K562 (cell line): ENCODE measurements around the gene RASSF7. TPM values are rescaled to one million over a fixed set of nuclear protein-coding genes. Genes with fewer than 3 reads are reported as not detected.
A peak's percentile ranks its signal among the peaks of the same experiment; 100 is the strongest.

ENCODE experiments used
- ATF1 ChIP-seq, 2 experiments: fragments of 450-650 bp in 1 of 2; IDR thresholded peaks; 2 replicates each; pipeline ENCODE4 v1.6.1; 2016; ENCODE audit warnings: missing compliant biosample characterization in 1 of 2, missing genetic modification characterization in 1 of 2
- BHLHE40 ChIP-seq: IDR thresholded peaks from 2 replicates; pipeline ENCODE4 v1.6.1; 2011; ENCODE audit warnings: low read length, improper control_type of control experiment
- CHD4 ChIP-seq: fragments of 200-600 bp; sonication (generic); IDR thresholded peaks from 3 replicates; pipeline ENCODE4 v1.6.1; 2012; ENCODE audit warnings: low read depth, mild to moderate bottlenecking, mixed read lengths, low read length, inconsistent platforms; ENCODE audit not compliant: insufficient read depth, insufficient replicate concordance, poor library complexity, severe bottlenecking
- ELK1 ChIP-seq: sonication (generic); formaldehyde crosslinking; IDR thresholded peaks from 2 replicates; pipeline ENCODE4 v1.8.1; 2022; ENCODE audit warnings: missing genetic modification reagents
- ILF3 ChIP-seq: fragments of 450-650 bp; IDR thresholded peaks from 2 replicates; pipeline ENCODE4 v1.6.1; 2018; ENCODE audit warnings: antibody characterized with exemption, mild to moderate bottlenecking, moderate library complexity, borderline replicate concordance
- KLF13 ChIP-seq: fragments of 450-650 bp; IDR thresholded peaks from 2 replicates; pipeline ENCODE4 v1.6.1; 2016; ENCODE audit warnings: missing genetic modification characterization, low read depth, mild to moderate bottlenecking, missing compliant biosample characterization, moderate library complexity, borderline replicate concordance
- POLR2AphosphoS5 ChIP-seq: IDR thresholded peaks from 2 replicates; pipeline ENCODE4 v1.6.1; 2011; ENCODE audit warnings: mild to moderate bottlenecking, low read depth, low read length, moderate library complexity; ENCODE audit not compliant: control insufficient read depth, insufficient read depth
- PTRF ChIP-seq: fragments of 450-650 bp; IDR thresholded peaks from 2 replicates; pipeline ENCODE4 v1.6.1; 2016; ENCODE audit warnings: mild to moderate bottlenecking, missing genetic modification characterization, missing compliant biosample characterization
- ZBED1 ChIP-seq: IDR thresholded peaks from 2 replicates; pipeline ENCODE4 v1.6.1; 2014
- ZNF324 ChIP-seq: fragments of 250-450 bp; sonication (Bioruptor Pico); IDR thresholded peaks from 2 replicates; pipeline ENCODE4 v1.4.0; 2020; ENCODE audit warnings: mild to moderate bottlenecking
- ZNF764 ChIP-seq: fragments of 250-450 bp; sonication (Bioruptor Pico); IDR thresholded peaks from 2 replicates; pipeline ENCODE4 v1.4.0; 2020; ENCODE audit warnings: low read depth, mild to moderate bottlenecking, moderate library complexity
- ZSCAN32 ChIP-seq: fragments of 450-650 bp; formaldehyde crosslinking; IDR thresholded peaks from 2 replicates; pipeline ENCODE4 v1.4.0; 2020; ENCODE audit warnings: mild to moderate bottlenecking, moderate library complexity
- polyA plus RNA-seq, 8 experiments: library from polyadenylated mRNA; depleted of rRNA in 4 of 8; stranded (reverse) in 5 of 8; unstranded in 3 of 8; fragments of >200 nt; fragmentation: Nextera tagmentation in 2 of 8; fragmentation: Illumina TruSeq in 1 of 8; extraction: Ambion mirVana in 2 of 8; extraction: Trizol in 1 of 8; gene quantifications; 2 replicates each; pipeline versions ENCODE4 v1.2.1 to v1.2.3, GENCODE V29; 2011 to 2014; ENCODE audit warnings: inconsistent platforms in 1 of 8, missing spikeins in 1 of 8
- total RNA-seq, 7 experiments: library from RNA; depleted of rRNA in 6 of 7; stranded (reverse); fragments of >200 nt in 6 of 7; fragmentation: Illumina TruSeq in 2 of 7; extraction: Trizol in 2 of 7; gene quantifications; 2 replicates each; pipeline versions ENCODE4 v1.2.1 to v1.2.3, GENCODE V29; 2011 to 2021; ENCODE audit warnings: low replicate concordance in 1 of 7
- TF ChIP-seq, protein P1 (sequence below): fragments of 200-800 bp; sonication (Bioruptor generic); IDR thresholded peaks from 2 replicates; pipeline ENCODE4 v1.6.1; 2017; ENCODE audit warnings: missing genetic modification characterization, missing compliant biosample characterization
- TF ChIP-seq, protein P2 (sequence below), 2 experiments: fragments of 450-650 bp; IDR thresholded peaks; 2 replicates each; pipeline ENCODE4 v1.6.1; 2016; ENCODE audit warnings: mild to moderate bottlenecking in 2 of 2, borderline replicate concordance in 1 of 2, low read depth in 1 of 2, moderate library complexity in 1 of 2

The RASSF7 gene
- total and polyA plus RNA-seq, 9 of the 15 experiments (the other 6 are each of a cell fraction or from before 2014, with no cell fraction given): 0.41 to 45.2 (median 18.6) TPM

DNA sequence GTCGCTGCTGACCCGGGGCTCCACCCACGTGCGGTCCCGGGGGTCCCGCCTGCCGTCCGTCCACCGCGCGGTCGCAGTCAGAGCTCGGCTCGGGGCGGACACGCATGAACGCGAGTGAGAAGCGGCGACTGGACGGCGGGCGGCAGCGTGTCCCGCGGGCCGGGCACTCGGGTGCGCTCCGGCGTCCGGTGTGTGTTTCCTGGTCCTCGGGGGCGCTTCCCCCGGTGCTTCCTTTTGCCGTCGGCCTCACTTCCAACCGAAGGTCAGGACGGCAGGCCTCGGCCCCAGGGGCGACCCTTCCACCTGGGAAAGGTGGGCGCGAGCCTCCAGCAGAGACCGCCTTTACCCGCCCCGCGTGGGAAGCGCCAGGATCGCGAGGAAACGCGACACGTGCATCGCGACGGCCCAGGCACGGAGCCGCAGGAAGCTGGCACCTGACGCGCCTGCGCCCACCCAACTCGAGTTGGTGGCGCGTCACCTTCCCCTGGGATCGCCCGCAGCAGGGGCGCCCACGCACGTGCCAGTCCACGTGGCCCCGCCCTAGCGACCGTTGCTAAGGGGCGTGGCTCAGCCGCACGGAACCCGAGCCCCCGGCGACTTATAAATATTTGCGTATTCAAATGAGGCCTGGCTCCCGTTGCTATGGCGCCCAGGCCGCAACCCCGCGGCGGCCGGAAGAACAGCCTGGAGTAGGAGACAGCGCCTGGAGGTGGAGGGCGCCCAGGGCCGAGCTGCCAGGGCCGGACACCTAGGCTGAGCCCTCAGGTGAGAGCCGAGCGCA lies 23.7 kb upstream of the RASSF7 start, which contains the start of gene LRRC56 (continued):
- TF ChIP-seq PTRF (tag) (no peak), ELK1 (CRISPR knock-in tag) (no peak; the same call in 1 of the 2 replicates), POLR2AphosphoS5 (no peak), ZSCAN32 (CRISPR knock-in tag) (no peak), KLF13 (0 out of 2 replicates have a peak, but pooled peaks have one; percentile 56), ZBED1 (peak; percentile 35; the same call in 1 of the 2 replicates), CHD4 (no peak), ATF1 (CRISPR knock-in tag; IDR thresholded peaks at IDR 0.05) (no peak), ATF1 (tag; IDR thresholded peaks at IDR 0.05) (peak; percentile 53; the same call in 1 of the 2 replicates), ILF3 (no peak), BHLHE40 (peak; percentile 99), ZNF324 (no peak), ZNF764 (CRISPR knock-in tag) (no peak)
- TF ChIP-seq, protein P1, sequence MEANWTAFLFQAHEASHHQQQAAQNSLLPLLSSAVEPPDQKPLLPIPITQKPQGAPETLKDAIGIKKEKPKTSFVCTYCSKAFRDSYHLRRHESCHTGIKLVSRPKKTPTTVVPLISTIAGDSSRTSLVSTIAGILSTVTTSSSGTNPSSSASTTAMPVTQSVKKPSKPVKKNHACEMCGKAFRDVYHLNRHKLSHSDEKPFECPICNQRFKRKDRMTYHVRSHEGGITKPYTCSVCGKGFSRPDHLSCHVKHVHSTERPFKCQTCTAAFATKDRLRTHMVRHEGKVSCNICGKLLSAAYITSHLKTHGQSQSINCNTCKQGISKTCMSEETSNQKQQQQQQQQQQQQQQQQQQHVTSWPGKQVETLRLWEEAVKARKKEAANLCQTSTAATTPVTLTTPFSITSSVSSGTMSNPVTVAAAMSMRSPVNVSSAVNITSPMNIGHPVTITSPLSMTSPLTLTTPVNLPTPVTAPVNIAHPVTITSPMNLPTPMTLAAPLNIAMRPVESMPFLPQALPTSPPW (CRISPR knock-in tag): peak; percentile 55; the same call in 1 of the 2 replicates
- TF ChIP-seq, protein P2, sequence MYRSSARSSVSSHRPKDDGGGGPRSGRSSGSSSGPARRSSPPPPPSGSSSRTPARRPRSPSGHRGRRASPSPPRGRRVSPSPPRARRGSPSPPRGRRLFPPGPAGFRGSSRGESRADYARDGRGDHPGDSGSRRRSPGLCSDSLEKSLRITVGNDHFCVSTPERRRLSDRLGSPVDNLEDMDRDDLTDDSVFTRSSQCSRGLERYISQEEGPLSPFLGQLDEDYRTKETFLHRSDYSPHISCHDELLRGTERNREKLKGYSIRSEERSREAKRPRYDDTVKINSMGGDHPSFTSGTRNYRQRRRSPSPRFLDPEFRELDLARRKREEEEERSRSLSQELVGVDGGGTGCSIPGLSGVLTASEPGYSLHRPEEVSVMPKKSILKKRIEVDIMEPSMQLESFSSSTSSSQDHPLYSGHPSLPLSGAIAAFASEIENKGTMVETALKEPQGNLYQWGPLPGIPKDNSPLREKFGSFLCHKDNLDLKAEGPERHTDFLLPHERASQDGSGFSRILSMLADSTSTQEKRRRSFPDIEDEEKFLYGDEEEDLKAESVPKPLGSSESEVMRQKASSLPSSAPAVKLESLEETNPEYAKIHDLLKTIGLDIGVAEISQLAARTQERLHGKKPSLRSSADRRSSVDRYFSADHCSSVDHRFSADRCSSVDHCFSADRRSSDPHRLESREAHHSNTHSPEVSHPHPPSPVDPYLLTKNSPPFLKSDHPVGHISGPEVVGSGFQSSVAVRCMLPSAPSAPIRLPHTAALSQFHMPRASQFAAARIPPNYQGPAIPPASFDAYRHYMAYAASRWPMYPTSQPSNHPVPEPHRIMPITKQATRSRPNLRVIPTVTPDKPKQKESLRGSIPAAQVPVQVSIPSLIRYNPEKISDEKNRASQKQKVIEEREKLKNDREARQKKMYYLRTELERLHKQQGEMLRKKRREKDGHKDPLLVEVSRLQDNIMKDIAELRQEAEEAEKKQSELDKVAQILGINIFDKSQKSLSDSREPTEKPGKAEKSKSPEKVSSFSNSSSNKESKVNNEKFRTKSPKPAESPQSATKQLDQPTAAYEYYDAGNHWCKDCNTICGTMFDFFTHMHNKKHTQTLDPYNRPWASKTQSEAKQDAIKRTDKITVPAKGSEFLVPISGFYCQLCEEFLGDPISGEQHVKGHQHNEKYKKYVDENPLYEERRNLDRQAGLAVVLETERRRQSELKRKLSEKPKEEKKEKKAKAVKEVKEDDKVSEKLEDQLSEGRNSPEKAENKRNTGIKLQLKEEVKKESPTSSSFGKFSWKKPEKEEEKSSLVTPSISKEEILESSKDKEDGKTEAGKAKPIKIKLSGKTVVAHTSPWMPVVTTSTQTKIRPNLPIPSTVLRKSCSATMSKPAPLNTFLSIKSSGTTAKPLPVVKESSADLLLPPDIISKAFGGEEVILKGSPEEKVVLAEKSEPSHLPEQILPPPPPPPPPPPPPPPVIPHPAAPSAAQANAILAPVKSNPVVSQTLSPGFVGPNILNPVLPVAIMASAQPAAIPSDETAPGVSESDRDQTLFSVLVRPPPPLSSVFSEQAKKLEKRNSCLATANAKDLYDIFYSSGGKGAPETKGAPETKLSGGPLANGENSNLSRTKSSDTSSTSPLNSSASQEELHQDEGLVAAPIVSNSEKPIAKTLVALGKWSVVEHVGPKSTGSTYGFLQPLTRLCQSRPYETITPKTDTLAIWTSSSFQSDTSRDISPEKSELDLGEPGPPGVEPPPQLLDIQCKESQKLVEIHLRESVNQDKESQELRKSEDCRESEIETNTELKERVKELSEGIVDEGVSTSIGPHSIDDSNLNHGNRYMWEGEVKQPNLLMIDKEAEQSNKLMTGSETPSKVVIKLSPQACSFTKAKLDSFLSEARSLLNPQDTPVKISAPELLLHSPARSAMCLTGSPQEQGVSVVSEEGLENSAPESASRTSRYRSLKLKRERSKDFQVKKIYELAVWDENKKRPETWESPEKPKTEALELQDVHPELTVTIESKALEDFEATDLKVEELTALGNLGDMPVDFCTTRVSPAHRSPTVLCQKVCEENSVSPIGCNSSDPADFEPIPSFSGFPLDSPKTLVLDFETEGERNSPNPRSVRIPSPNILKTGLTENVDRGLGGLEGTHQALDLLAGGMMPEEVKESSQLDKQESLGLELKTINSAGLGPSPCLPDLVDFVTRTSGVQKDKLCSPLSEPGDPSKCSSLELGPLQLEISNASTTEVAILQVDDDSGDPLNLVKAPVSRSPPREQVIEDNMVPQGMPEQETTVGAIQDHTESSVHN (IDR thresholded peaks at IDR 0.05; ENCODE audit: borderline replicate concordance in 1 of 2, low read depth in 1 of 2): no peak
